GM19023 (cell line): ENCODE measurements around the gene RAP1GAP2.
"Not testable (repeated sequence)": the region's sequence is repeated elsewhere in the genome, so short reads cannot be mapped to it uniquely, and the experiment has no call there.

Experiments
- ATAC-seq: cut with Tn5 transposase; IDR thresholded peaks from one replicate; pipeline ENCODE4 v1.9.1; 2021; ENCODE audit warnings: mild to moderate bottlenecking, moderate library complexity; ENCODE audit not compliant: unreplicated experiment

The RAP1GAP2 gene

GRCh38 chr17:3015890-3016289 is 219.7 kb downstream of the RAP1GAP2 start:
- ATAC-seq: no peak

- ATAC-seq: no peak
Observed at GRCh38 chr17:3017936-3018335, 221.7 kb downstream of the RAP1GAP2 start.

- ATAC-seq: no peak
Observed at GRCh38 chr17:3019761-3020160, 223.5 kb downstream of the RAP1GAP2 start.

- ATAC-seq: no peak
Observed at GRCh38 chr17:3020381-3020780, 224.1 kb downstream of the RAP1GAP2 start.

- ATAC-seq: no peak
Observed at GRCh38 chr17:3022197-3022596, 226.0 kb downstream of the RAP1GAP2 start.

GRCh38 chr17:3024346-3024745 is 228.1 kb downstream of the RAP1GAP2 start:
- no peak for ATAC-seq

GRCh38 chr17:3025421-3026124 is 229.3 kb downstream of the RAP1GAP2 start:
- ATAC-seq: no peak

- no peak for ATAC-seq
Observed at GRCh38 chr17:3026125-3026855, 230.1 kb downstream of the RAP1GAP2 start.

GRCh38 chr17:3026856-3027751 is 230.9 kb downstream of the RAP1GAP2 start:
- no peak for ATAC-seq

GRCh38 chr17:3027786-3028532 is 231.7 kb downstream of the RAP1GAP2 start:
- no peak for ATAC-seq

- ATAC-seq: no peak
Observed at GRCh38 chr17:3029213-3029913, 233.1 kb downstream of the RAP1GAP2 start.

- no peak for ATAC-seq
Observed at GRCh38 chr17:3030096-3030495, 233.9 kb downstream of the RAP1GAP2 start.

- ATAC-seq: not testable (repeated sequence)
Observed at GRCh38 chr17:3030852-3031470, 234.7 kb downstream of the RAP1GAP2 start.

GRCh38 chr17:3032258-3033247 is 236.3 kb downstream of the RAP1GAP2 start:
- no peak for ATAC-seq

- no peak for ATAC-seq
Observed at GRCh38 chr17:3033248-3033640, 237.0 kb downstream of the RAP1GAP2 start.

GRCh38 chr17:3033741-3034577 is 237.7 kb downstream of the RAP1GAP2 start:
- ATAC-seq: no peak

GRCh38 chr17:3034578-3034920 is 238.3 kb downstream of the RAP1GAP2 start:
- ATAC-seq: no peak
